HCT116 (cell line): Measurements from ENCODE around the gene LRFN4. TPM values are rescaled to one million over a fixed set of nuclear protein-coding genes. Genes with fewer than 3 reads are reported as not detected.
A peak's percentile ranks its signal among the peaks of the same experiment; 100 is the strongest.

Experiments used
- ATAC-seq: fragments of 200-7000 bp; cut with Tn5 transposase; 2 replicates; pipeline ENCODE4 v1.9.1; 2020; ENCODE audit warnings: mild to moderate bottlenecking, moderate library complexity
- BruUV-seq: library from RNA; stranded (reverse); fragments of 400-500 nt; replicated peaks from 2 replicates; lab custom pipeline; 2021; lab: Mats Ljungman, UMichigan
- CTCF ChIA-PET: fragments of 300-600 bp; sonication (Branson Sonifier 250); formaldehyde crosslinking; loops from one replicate; lab custom pipeline; 2021; ENCODE audit warnings: antibody characterized with exemption; lab: Charles Lee
- POLR2A ChIA-PET: fragments of 300-600, 350-600 bp; sonication (Branson Sonifier 250); formaldehyde crosslinking; loops from one replicate; lab custom pipeline; 2021; ENCODE audit warnings: antibody characterized with exemption; lab: Charles Lee
- RAD21 ChIA-PET, 2 experiments: fragments of 300-600 bp; sonication (Branson Sonifier 250); formaldehyde crosslinking; loops; one replicate each; lab custom pipeline; 2023; ENCODE audit warnings: low total read pairs in 2 of 2; ENCODE audit not compliant: uncharacterized antibody in 2 of 2, unreplicated experiment in 2 of 2, low non-redundant PET in 1 of 2; lab: Charles Lee
- DNase-seq: peaks from one replicate; pipeline ENCODE4 v3.0.0-alpha.2; 2010; ENCODE audit warnings: low read depth, low spot score
- H2AFZ ChIP-seq: fragments of 200-600 bp; shearing (Covaris generic), sonication (generic); 2 replicates; pipeline ENCODE4 v1.6.1; 2017; ENCODE audit warnings: low read depth, mixed run types, mixed read lengths, antibody characterized with exemption, low read length; ENCODE audit not compliant: poor library complexity, severe bottlenecking
- H3K27ac ChIP-seq: 2 replicates; pipeline ENCODE4 v1.5.1; 2012; ENCODE audit warnings: low read depth, low read length
- H3K27me3 ChIP-seq: fragments of 200-600 bp; sonication (generic); 2 replicates; pipeline ENCODE4 v1.6.1; 2016; ENCODE audit warnings: mixed run types, low read length, mixed read lengths; ENCODE audit not compliant: insufficient read depth
- H3K36me3 ChIP-seq, 2 experiments: fragments of 200-500 bp in 1 of 2; fragments of 200-600 bp in 1 of 2; sonication (Bioruptor generic) in 1 of 2; sonication (generic) in 1 of 2; 2 replicates each; pipeline versions ENCODE4 v1.5.1 to v1.6.1; 2014 to 2016; ENCODE audit warnings: low read length in 2 of 2, inconsistent platforms in 1 of 2, mixed read lengths in 1 of 2, mixed run types in 1 of 2; ENCODE audit not compliant: insufficient read depth in 2 of 2, control insufficient read depth in 1 of 2
- H3K4me1 ChIP-seq, 2 experiments: fragments of 200-600 bp in 1 of 2; sonication (generic) in 1 of 2; 2 replicates each; pipeline versions ENCODE4 v1.5.1 to v1.6.1; 2012 to 2017; ENCODE audit warnings: low read length in 2 of 2, inconsistent platforms in 1 of 2, mild to moderate bottlenecking in 1 of 2, mixed read lengths in 1 of 2, mixed run types in 1 of 2, moderate library complexity in 1 of 2; ENCODE audit not compliant: insufficient read depth in 2 of 2, control insufficient read depth in 1 of 2
- H3K4me2 ChIP-seq: fragments of 200-600 bp; sonication (generic); 2 replicates; pipeline ENCODE4 v1.6.1; 2017; ENCODE audit warnings: mixed run types, low read length, mixed read lengths
- H3K4me3 ChIP-seq, 2 experiments: fragments of 200-600 bp in 1 of 2; sonication (generic) in 1 of 2; replicated peaks in 1 of 2; 2 replicates each; pipeline ENCODE4 v1.5.1; 2011 to 2016; ENCODE audit warnings: low read length in 2 of 2, control low read depth in 1 of 2, low read depth in 1 of 2, mild to moderate bottlenecking in 1 of 2, mixed read lengths in 1 of 2, mixed run types in 1 of 2
- H3K79me2 ChIP-seq: fragments of 200-600 bp; sonication (generic); 2 replicates; pipeline ENCODE4 v1.6.1; 2017; ENCODE audit warnings: mild to moderate bottlenecking, mixed run types, low read length, moderate library complexity, mixed read lengths; ENCODE audit not compliant: insufficient read depth
- H3K9ac ChIP-seq: fragments of 200-600 bp; sonication (generic); 2 replicates; pipeline ENCODE4 v1.6.1; 2016; ENCODE audit warnings: low read length, mixed read lengths
- H3K9me2 ChIP-seq: fragments of 200-600 bp; sonication (generic), shearing (Covaris generic); 2 replicates; pipeline ENCODE4 v1.6.1; 2017; ENCODE audit warnings: mixed run types, mild to moderate bottlenecking, moderate library complexity; ENCODE audit not compliant: insufficient read depth
- H3K9me3 ChIP-seq, 2 experiments: fragments of 200-500 bp in 1 of 2; fragments of 200-600 bp in 1 of 2; sonication (Bioruptor generic) in 1 of 2; sonication (generic) in 1 of 2; 2 replicates each; pipeline ENCODE4 v1.6.1; 2014 to 2017; ENCODE audit warnings: low read length in 2 of 2, mixed read lengths in 2 of 2, inconsistent platforms in 1 of 2, low read depth in 1 of 2, mild to moderate bottlenecking in 1 of 2, mixed run types in 1 of 2, moderate library complexity in 1 of 2; ENCODE audit not compliant: control insufficient read depth in 1 of 2, insufficient read depth in 1 of 2
- H4K20me1 ChIP-seq: fragments of 200-600 bp; sonication (generic), shearing (Covaris generic); 2 replicates; pipeline ENCODE4 v1.6.1; 2017; ENCODE audit warnings: mixed run types, mild to moderate bottlenecking, moderate library complexity; ENCODE audit not compliant: insufficient read depth
- CBX3 ChIP-seq: IDR thresholded peaks from 2 replicates; pipeline ENCODE4 v1.6.1; 2012; ENCODE audit warnings: low read depth
- CEBPB ChIP-seq: IDR thresholded peaks from 2 replicates; pipeline ENCODE4 v1.6.1; 2012; ENCODE audit warnings: low read depth
- EGR1 ChIP-seq: IDR thresholded peaks from 2 replicates; pipeline ENCODE4 v1.6.1; 2012; ENCODE audit warnings: low read depth
- ELF1 ChIP-seq: IDR thresholded peaks from 2 replicates; pipeline ENCODE4 v1.6.1; 2012; ENCODE audit warnings: low read depth, borderline replicate concordance
- FOSL1 ChIP-seq: IDR thresholded peaks from 2 replicates; pipeline ENCODE4 v1.6.1; 2012; ENCODE audit warnings: low read depth
- POLR2A ChIP-seq: IDR thresholded peaks from 2 replicates; pipeline ENCODE4 v1.7.0; 2011; ENCODE audit warnings: borderline replicate concordance; ENCODE audit not compliant: insufficient read depth, insufficient read length; ENCODE audit errors: extremely low read depth
- RAD21 ChIP-seq: IDR thresholded peaks from 2 replicates; pipeline ENCODE4 v1.6.1; 2012; ENCODE audit warnings: low read depth, mild to moderate bottlenecking
- SIN3A ChIP-seq: IDR thresholded peaks from 2 replicates; pipeline ENCODE4 v1.6.1; 2012; ENCODE audit warnings: low read depth
- SRF ChIP-seq: IDR thresholded peaks from 2 replicates; pipeline ENCODE4 v1.6.1; 2012; ENCODE audit warnings: low read depth
- TCF7L2 ChIP-seq: IDR thresholded peaks from 2 replicates; pipeline ENCODE4 v1.7.0; 2011; ENCODE audit warnings: borderline replicate concordance, inconsistent platforms; ENCODE audit not compliant: insufficient read depth, insufficient read length; ENCODE audit errors: extremely low read depth
- YY1 ChIP-seq: IDR thresholded peaks from 2 replicates; pipeline ENCODE4 v1.6.1; 2011; ENCODE audit warnings: low read length, low read depth, moderate library complexity, mild to moderate bottlenecking; ENCODE audit not compliant: insufficient replicate concordance; ENCODE audit errors: extremely low read depth
- ZFX ChIP-seq: fragments of 450-650 bp; IDR thresholded peaks from 2 replicates; pipeline ENCODE4 v1.6.1; 2017
- ZNF274 ChIP-seq: fragments of 200-500 bp; sonication (Bioruptor generic); IDR thresholded peaks from 2 replicates; pipeline ENCODE4 v1.6.1; 2014; ENCODE audit warnings: mild to moderate bottlenecking, low read depth, low read length, inconsistent platforms
- intact Hi-C: fragments of 100-400 bp; cut with micrococcal nuclease; formaldehyde crosslinking; loops from 2 replicates; pipeline ENCODE4 v1.10.0; 2022
- total RNA-seq: library from RNA; stranded (reverse); gene quantifications from one replicate; pipeline ENCODE4 v1.2.1, GENCODE V29; 2021; ENCODE audit not compliant: unreplicated experiment
- TF ChIP-seq, protein P1 (sequence below): IDR thresholded peaks from 2 replicates; pipeline ENCODE4 v1.6.1; 2012
- TF ChIP-seq, protein P2 (sequence below): IDR thresholded peaks from 2 replicates; pipeline ENCODE4 v1.6.1; 2012; ENCODE audit warnings: low read depth
- TF ChIP-seq, protein P3 (sequence below): IDR thresholded peaks from 2 replicates; pipeline ENCODE4 v1.6.1; 2011; ENCODE audit warnings: mild to moderate bottlenecking, low read length, moderate library complexity; ENCODE audit not compliant: insufficient replicate concordance; ENCODE audit errors: extremely low read depth
- TF ChIP-seq, protein P4 (sequence below), 3 experiments: fragments of 200-600 bp in 1 of 3; sonication (generic) in 1 of 3; IDR thresholded peaks in 2 of 3; conservative IDR thresholded peaks in 1 of 3; 2 replicates each; pipeline ENCODE4 v1.5.1; 2012 to 2017; ENCODE audit warnings: low read depth in 2 of 3, low read length in 2 of 3, antibody characterized with exemption in 1 of 3, borderline replicate concordance in 1 of 3, control low read depth in 1 of 3, mild to moderate bottlenecking in 1 of 3, mixed read lengths in 1 of 3, mixed run types in 1 of 3, moderate library complexity in 1 of 3; ENCODE audit not compliant: insufficient read depth in 1 of 3

Gene LRFN4
- total RNA-seq, 1 experiment from 2014 or later, result 55.4 TPM

DNA sequence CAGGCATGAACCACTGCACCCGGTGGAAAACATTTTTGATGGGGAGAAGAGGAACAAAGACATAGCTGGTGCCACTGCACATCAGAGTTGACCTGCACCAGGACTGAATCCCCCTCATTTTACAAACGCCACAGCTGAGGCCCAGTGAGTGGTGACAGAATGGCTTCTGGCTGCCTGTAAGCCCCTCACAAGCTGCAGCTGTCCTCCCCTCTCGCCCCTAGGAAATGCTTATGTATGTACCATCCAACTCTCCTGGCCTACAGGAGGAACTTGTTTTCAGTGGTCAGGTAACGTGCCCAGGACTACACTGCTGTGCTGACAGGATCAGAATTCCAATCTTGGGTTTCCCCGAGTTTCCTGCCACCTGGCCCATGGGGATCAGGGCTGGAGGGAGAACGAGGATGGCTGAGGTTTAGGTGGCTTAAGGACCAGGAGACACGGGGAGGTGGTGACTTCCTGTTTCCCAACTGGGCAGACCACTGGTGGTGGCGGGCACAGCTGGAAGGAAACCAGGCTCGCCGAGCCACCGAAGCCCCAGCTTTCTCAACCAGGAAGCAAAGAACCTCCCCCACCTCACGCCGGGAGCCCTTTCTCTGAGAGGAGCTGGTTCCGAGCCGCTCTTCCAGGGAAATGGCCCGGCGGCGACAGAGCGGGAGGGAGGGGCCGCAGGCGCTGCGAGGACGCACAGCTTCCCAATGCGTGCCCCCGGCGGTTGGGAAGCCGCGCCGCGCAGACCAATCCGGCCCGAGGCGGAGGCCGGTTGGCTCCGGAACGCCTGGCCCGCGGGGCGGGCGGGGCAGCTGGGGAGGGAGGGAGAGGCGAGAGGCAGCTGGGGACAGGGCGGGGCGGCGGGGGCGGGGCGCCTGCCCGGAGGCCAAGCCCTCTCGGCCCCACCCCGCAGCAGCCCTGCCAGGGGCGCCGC, 1.0 kb upstream of the LRFN4 start:
- peaks cover 0 to 4% of the 10 kb centered on the region in 2 experiments; a peak in 1 of 4 replicates for H3K36me3 ChIP-seq
- TSS peak; percentile 94 for BruUV-seq
- peak overlapping the region; percentile 91 for H3K4me2 ChIP-seq
- peaks cover 11 to 30% of the 10 kb centered on the region in 2 experiments for H3K4me1 ChIP-seq
- no peaks in the 10 kb centered on the region for H3K27me3 ChIP-seq
- no peaks in the 10 kb centered on the region for H3K9me2 ChIP-seq
- RAD21 ChIA-PET, result interaction anchor here (0.6 to 1.1 kb wide), 3 partner anchors 27 to 543 kb away, joined by 3 read pairs; no protein-coding TSS in a partner anchor
- DNase-seq (peak; percentile 82), ATAC-seq (peak; percentile 86)
- peak overlapping the region; percentile 97 for H3K27ac ChIP-seq
- CTCF ChIA-PET, result interaction anchor here (0.7 to 1.1 kb wide), 4 partner anchors 28 to 181 kb away, joined by 3 to 4 read pairs (median 4); no protein-coding TSS in a partner anchor
- no peaks in the 10 kb centered on the region for H3K9me3 ChIP-seq
- peaks cover 23% of the 10 kb centered on the region for H3K79me2 ChIP-seq
- H3K9ac ChIP-seq, result peak overlapping the region; percentile 95
- POLR2A ChIA-PET, result interaction anchor here (0.7 to 1.4 kb wide), 7 partner anchors 11 to 200 kb away, joined by 3 to 7 read pairs (median 4); partner anchors contain the start of gene RCE1
- no peaks in the 10 kb centered on the region for H4K20me1 ChIP-seq
- intact Hi-C loops, result no loop called here
- H2AFZ ChIP-seq, result no peak overlapping the region
- H3K4me3 ChIP-seq, result peak overlapping the region; percentile 66 to 74
- TF ChIP-seq CEBPB (no peak), ELF1 (no peak), SIN3A (peak; percentile 39; the same call in 1 of the 2 replicates), YY1 (peak; percentile 28), RAD21 (no peak), SRF (no peak), CBX3 (no peak), ZFX (no peak), EGR1 (no peak), TCF7L2 (no peak), POLR2A (peak; percentile 63), FOSL1 (no peak), ZNF274 (no peak)
- TF ChIP-seq, protein P1, sequence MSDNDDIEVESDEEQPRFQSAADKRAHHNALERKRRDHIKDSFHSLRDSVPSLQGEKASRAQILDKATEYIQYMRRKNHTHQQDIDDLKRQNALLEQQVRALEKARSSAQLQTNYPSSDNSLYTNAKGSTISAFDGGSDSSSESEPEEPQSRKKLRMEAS, result peak; percentile 55; the same call in 1 of the 2 replicates
- TF ChIP-seq, protein P2, sequence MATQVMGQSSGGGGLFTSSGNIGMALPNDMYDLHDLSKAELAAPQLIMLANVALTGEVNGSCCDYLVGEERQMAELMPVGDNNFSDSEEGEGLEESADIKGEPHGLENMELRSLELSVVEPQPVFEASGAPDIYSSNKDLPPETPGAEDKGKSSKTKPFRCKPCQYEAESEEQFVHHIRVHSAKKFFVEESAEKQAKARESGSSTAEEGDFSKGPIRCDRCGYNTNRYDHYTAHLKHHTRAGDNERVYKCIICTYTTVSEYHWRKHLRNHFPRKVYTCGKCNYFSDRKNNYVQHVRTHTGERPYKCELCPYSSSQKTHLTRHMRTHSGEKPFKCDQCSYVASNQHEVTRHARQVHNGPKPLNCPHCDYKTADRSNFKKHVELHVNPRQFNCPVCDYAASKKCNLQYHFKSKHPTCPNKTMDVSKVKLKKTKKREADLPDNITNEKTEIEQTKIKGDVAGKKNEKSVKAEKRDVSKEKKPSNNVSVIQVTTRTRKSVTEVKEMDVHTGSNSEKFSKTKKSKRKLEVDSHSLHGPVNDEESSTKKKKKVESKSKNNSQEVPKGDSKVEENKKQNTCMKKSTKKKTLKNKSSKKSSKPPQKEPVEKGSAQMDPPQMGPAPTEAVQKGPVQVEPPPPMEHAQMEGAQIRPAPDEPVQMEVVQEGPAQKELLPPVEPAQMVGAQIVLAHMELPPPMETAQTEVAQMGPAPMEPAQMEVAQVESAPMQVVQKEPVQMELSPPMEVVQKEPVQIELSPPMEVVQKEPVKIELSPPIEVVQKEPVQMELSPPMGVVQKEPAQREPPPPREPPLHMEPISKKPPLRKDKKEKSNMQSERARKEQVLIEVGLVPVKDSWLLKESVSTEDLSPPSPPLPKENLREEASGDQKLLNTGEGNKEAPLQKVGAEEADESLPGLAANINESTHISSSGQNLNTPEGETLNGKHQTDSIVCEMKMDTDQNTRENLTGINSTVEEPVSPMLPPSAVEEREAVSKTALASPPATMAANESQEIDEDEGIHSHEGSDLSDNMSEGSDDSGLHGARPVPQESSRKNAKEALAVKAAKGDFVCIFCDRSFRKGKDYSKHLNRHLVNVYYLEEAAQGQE, result no peak
- TF ChIP-seq, protein P3, sequence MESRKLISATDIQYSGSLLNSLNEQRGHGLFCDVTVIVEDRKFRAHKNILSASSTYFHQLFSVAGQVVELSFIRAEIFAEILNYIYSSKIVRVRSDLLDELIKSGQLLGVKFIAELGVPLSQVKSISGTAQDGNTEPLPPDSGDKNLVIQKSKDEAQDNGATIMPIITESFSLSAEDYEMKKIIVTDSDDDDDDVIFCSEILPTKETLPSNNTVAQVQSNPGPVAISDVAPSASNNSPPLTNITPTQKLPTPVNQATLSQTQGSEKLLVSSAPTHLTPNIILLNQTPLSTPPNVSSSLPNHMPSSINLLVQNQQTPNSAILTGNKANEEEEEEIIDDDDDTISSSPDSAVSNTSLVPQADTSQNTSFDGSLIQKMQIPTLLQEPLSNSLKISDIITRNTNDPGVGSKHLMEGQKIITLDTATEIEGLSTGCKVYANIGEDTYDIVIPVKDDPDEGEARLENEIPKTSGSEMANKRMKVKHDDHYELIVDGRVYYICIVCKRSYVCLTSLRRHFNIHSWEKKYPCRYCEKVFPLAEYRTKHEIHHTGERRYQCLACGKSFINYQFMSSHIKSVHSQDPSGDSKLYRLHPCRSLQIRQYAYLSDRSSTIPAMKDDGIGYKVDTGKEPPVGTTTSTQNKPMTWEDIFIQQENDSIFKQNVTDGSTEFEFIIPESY, result no peak
- TF ChIP-seq, protein P4, sequence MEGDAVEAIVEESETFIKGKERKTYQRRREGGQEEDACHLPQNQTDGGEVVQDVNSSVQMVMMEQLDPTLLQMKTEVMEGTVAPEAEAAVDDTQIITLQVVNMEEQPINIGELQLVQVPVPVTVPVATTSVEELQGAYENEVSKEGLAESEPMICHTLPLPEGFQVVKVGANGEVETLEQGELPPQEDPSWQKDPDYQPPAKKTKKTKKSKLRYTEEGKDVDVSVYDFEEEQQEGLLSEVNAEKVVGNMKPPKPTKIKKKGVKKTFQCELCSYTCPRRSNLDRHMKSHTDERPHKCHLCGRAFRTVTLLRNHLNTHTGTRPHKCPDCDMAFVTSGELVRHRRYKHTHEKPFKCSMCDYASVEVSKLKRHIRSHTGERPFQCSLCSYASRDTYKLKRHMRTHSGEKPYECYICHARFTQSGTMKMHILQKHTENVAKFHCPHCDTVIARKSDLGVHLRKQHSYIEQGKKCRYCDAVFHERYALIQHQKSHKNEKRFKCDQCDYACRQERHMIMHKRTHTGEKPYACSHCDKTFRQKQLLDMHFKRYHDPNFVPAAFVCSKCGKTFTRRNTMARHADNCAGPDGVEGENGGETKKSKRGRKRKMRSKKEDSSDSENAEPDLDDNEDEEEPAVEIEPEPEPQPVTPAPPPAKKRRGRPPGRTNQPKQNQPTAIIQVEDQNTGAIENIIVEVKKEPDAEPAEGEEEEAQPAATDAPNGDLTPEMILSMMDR (IDR thresholded peaks at IDR 0.05 in 2 of 3, conservative IDR thresholded peaks at IDR 0.05 in 1 of 3; ENCODE audit: borderline replicate concordance in 1 of 3, insufficient read depth in 1 of 3, low read depth in 2 of 3, low read length in 2 of 3), result no peak
